ENCODE results near the gene ARMC9.

GRCh38 chr2:231376857-231377256 is 178.4 kb downstream of the ARMC9 start:
- TF ChIP-seq ESRRG (CRISPR knock-in tag; IDR thresholded peaks at IDR 0.05) (no peak), PATZ1 (CRISPR knock-in tag; IDR thresholded peaks at IDR 0.05; ENCODE audit: borderline replicate concordance) (no peak), BACH2 (CRISPR knock-in tag; IDR thresholded peaks at IDR 0.05; ENCODE audit: borderline replicate concordance) (no peak), SNAI2 (CRISPR knock-in tag; IDR thresholded peaks at IDR 0.05) (no peak), ZNF565 (CRISPR knock-in tag; conservative IDR thresholded peaks at IDR 0.05; ENCODE audit: low read depth) (no peak), RARB (CRISPR knock-in tag; IDR thresholded peaks at IDR 0.05) (no peak), POU6F1 (CRISPR knock-in tag; IDR thresholded peaks at IDR 0.05; ENCODE audit: borderline replicate concordance, low read depth) (no peak), CSDC2 (CRISPR knock-in tag; IDR thresholded peaks at IDR 0.05) (no peak), TSHZ2 (CRISPR knock-in tag; IDR thresholded peaks at IDR 0.05) (no peak), ISL1 (CRISPR knock-in tag; IDR thresholded peaks at IDR 0.05) (no peak)
